Psoas muscle (tissue), 8 donors: ENCODE measurements around the gene B3GAT3. TPM values are rescaled to one million over a fixed set of nuclear protein-coding genes. Genes with fewer than 3 reads are reported as not detected.

ENCODE experiments used
- ATAC-seq, 4 donors: fragments of 200-7000 bp; cut with Tn5 transposase; one replicate each; pipeline ENCODE4 v1.9.1; 2020; ENCODE audit warnings: moderate library complexity in 3 of 4, mild to moderate bottlenecking in 2 of 4
- DNase-seq, 2 donors: peaks; one replicate each; pipeline ENCODE4 v3.0.0-alpha.2; 2020
- H3K27ac ChIP-seq: fragments of 200-600 bp; one replicate; pipeline ENCODE4 v1.8.0; 2022
- H3K27me3 ChIP-seq, 3 donors: fragments of 200-600 bp in 1 of 3; one replicate each; pipeline versions ENCODE4 v1.6.1 to v1.8.0; 2013 to 2022; ENCODE audit warnings: low read length in 2 of 3, mild to moderate bottlenecking in 2 of 3, moderate library complexity in 1 of 3; ENCODE audit not compliant: insufficient read depth in 3 of 3
- H3K36me3 ChIP-seq, 2 donors: fragments of 200-600 bp in 1 of 2; one replicate each; pipeline versions ENCODE4 v1.6.1 to v1.8.0; 2013 to 2022; ENCODE audit warnings: low read depth in 1 of 2, mild to moderate bottlenecking in 1 of 2, moderate library complexity in 1 of 2; ENCODE audit not compliant: insufficient read depth in 1 of 2
- H3K4me1 ChIP-seq: fragments of 200-600 bp; one replicate; pipeline ENCODE4 v1.8.0; 2022
- H3K4me3 ChIP-seq: fragments of 200-600 bp; one replicate; pipeline ENCODE4 v1.8.0; 2022; ENCODE audit warnings: mild to moderate bottlenecking
- H3K9me3 ChIP-seq: fragments of 200-600 bp; one replicate; pipeline ENCODE4 v1.8.0; 2022
- CTCF ChIP-seq: fragments of 200-600 bp; IDR thresholded peaks from one replicate; pipeline ENCODE4 v1.8.0; 2022; ENCODE audit warnings: antibody characterized with exemption
- WGBS, 3 donors: extraction: QIAGEN DNeasy Blood & Tissue Kit; methylation state at CpG; one replicate each; pipeline versions ENCODE4 v1.1.6 to v1.1.7; 2013; 5-methylcytosine and 5-hydroxymethylcytosine counted together
- intact Hi-C, 2 donors: fragments of 100-400 bp; cut with DNase I; formaldehyde crosslinking; loops; one replicate each; pipeline versions ENCODE4 v1.11.0 to v1.14.2; 2022
- polyA plus RNA-seq, 3 donors: library from polyadenylated mRNA; stranded (reverse); fragments of 200-250 nt; gene quantifications; one replicate each; pipeline ENCODE4 v1.2.3, GENCODE V29; 2013
- total RNA-seq, 4 donors: library from RNA; stranded (reverse); fragmentation: NEBNext Ultra II Directional in 2 of 4; extraction: Animal tissue kit (Norgen Biotek cat#: 25700) in 2 of 4; gene quantifications; one replicate each; pipeline versions ENCODE4 v1.2.1 to v1.2.4, GENCODE V29; 2021 to 2023
- donor health status: healthy with polysubstance abuse.
- donor health status: DM: no; HTN: no; CAD: no; lungs with moderate emphysema.
- donor health status: Bipolar disorder and iron deficiency.
- donor health status: healthy.
- donor health status: DM: yes; HTN: yes; CAD: no.
- donor health status: DM: no; HTN: no; CAD: no.
- donor health status: DM: no; HTN: no; CAD: no.
- donor health status: DM: yes; HTN: yes; CAD: no.

Gene B3GAT3
- total and polyA plus RNA-seq, 7 donors = 7.4 to 37.6 (median 11.7) TPM

DNA sequence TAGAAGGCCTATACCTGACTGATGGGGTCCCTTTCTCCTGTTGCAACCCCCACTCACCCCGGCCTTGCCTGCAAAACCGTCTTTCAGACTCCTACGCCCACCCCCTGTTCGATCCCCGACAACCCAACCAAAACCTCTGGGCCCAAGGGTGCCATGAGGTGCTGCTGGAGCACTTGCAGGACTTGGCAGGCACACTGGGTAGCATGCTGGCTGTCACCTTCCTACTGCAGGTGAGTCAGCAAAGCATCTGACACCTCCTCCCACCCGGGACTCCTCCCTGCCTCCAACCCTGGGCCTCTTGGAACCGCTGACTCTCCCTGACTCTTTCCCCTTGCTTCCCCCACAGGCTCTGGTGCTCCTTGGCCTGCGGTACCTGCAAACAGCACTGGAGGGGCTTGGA is 7.5 kb downstream of the B3GAT3 start:
- Histone ChIP-seq H3K27me3 (no peaks in the 10 kb centered on the region), H3K36me3 (peaks cover 0 to 48% of the 10 kb centered on the region in 2 donors), H3K9me3 (no peaks in the 10 kb centered on the region), H3K27ac (peak overlapping the region; percentile 94), H3K4me3 (no peak overlapping the region), H3K4me1 (peaks cover 12% of the 10 kb centered on the region)
- ATAC-seq (no peak), DNase-seq (no peak)
- 70 to 83% (median 73%) methylated on average over 8 of the region's 8 CpGs for WGBS, 3 donors
- no peak for TF ChIP-seq CTCF
- intact Hi-C loops = loop anchor here in 1 of 2 donors (5.0 kb wide), 1 partner anchor 38 kb away; the partner anchor contains the start of gene INTS5

DNA sequence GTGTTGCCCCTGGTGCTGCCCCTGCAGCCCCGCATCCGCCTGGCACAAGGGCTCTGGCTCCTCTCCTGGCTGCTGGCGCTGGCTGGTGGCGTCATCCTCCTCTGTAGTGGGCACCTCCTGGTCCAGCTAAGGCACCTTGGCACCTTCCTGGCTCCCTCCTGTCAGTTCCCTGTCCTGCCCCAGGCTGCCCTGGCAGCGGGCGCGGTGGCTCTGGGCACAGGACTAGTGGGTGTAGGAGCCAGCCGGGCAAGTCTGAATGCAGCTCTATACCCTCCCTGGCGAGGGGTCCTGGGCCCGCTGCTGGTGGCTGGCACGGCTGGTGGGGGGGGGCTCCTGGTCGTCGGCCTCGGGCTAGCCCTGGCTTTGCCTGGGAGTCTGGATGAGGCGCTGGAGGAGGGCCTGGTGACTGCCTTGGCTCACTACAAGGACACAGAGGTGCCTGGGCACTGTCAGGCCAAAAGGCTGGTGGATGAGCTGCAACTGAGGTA is 8.5 kb downstream of the B3GAT3 start:
- peaks cover 12% of the 10 kb centered on the region for H3K4me1 ChIP-seq
- peak overlapping the region; percentile 82 for H3K4me3 ChIP-seq
- DNase-seq (no peak), ATAC-seq (peak in 2 of 4 donors; percentile 20 to 22)
- 26 to 41% (median 28%) methylated on average over 14 to 15 of the region's 15 CpGs for WGBS, 3 donors
- H3K9me3 ChIP-seq = no peaks in the 10 kb centered on the region
- H3K36me3 ChIP-seq = peaks cover 0 to 49% of the 10 kb centered on the region in 2 donors
- intact Hi-C loops = loop anchor here in 1 of 2 donors (5.0 kb wide), 1 partner anchor 39 kb away; the partner anchor contains the start of gene INTS5
- H3K27ac ChIP-seq = peak overlapping the region; percentile 94
- TF ChIP-seq CTCF = no peak
- H3K27me3 ChIP-seq = no peaks in the 10 kb centered on the region

DNA sequence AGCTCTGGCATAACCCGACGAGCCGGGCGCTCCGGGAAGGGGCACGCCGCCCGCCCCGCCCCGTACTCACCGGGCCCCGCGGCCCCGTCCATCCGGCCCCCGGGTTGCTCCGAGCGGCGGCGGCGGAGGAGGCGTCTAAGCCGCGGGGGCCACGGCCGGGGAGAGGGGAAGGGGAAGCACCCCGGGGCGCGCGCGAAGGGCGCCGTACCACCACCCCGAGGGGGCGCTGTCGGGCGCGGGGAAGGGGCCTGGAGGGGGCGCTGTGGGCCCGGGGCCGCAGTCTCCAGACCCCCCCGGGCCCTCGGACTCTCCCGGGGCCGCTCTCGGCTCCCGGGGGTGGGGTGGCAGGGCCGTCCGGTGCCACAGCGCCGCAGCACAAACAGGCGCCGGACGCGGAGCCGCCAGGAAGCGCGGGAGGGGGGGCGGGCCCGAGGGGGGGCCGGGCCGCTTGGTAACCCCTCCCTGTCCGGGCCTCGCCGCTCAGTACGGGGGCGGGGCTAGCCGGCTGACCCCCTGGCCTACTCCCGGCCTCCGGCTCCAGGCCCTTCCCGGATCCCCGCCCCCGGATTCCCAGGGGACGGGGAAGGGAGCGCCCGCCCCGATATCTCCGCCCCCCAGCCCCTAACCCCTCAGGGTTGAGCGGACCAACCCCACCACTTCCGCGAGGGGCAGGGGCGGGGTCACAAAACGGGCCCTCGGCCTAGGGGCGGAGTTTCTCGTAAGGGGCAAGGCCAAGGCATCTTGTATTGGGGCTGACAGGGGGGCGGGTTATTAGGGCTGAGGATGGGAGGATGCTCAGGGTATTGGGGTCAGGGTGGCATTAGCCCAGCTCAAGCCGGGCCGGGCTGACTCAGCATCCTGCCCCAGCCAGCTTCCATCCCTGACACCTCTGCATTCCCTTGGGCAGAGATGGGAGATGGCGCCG is 9.2 kb downstream of the B3GAT3 start, which contains the start of the genes EML3 and ROM1:
Gene EML3 (minus strand): TSS at position 410 of the 925 bp plus-strand sequence. CDS start 318 bp downstream, at position 92.
Gene ROM1 (plus strand): TSS at position 892 of the 925 bp plus-strand sequence. CDS start 25 bp downstream, at position 917.
- DNase-seq = peak; percentile 94 to 95
- WGBS, 3 donors = 1 to 4% (median 2%) methylated on average over 33 to 90 of the region's 91 CpGs
- peak; percentile 82 to 88 (median 86) for ATAC-seq
- H3K9me3 ChIP-seq = no peaks in the 10 kb centered on the region
- H3K27ac ChIP-seq = peak within 1 kb of the TSS; percentile 94
- intact Hi-C loops = loop anchor here in 1 of 2 donors (5.0 kb wide), 1 partner anchor 40 kb away; the partner anchor contains the start of gene INTS5
- peaks cover 12% of the 10 kb centered on the region for H3K4me1 ChIP-seq
- peaks cover 0 to 47% of the 10 kb centered on the region in 2 donors for H3K36me3 ChIP-seq
- H3K4me3 ChIP-seq = peak within 1 kb of the TSS; percentile 82
- no peaks in the 10 kb centered on the region for H3K27me3 ChIP-seq
- peak; percentile 88 for TF ChIP-seq CTCF

DNA sequence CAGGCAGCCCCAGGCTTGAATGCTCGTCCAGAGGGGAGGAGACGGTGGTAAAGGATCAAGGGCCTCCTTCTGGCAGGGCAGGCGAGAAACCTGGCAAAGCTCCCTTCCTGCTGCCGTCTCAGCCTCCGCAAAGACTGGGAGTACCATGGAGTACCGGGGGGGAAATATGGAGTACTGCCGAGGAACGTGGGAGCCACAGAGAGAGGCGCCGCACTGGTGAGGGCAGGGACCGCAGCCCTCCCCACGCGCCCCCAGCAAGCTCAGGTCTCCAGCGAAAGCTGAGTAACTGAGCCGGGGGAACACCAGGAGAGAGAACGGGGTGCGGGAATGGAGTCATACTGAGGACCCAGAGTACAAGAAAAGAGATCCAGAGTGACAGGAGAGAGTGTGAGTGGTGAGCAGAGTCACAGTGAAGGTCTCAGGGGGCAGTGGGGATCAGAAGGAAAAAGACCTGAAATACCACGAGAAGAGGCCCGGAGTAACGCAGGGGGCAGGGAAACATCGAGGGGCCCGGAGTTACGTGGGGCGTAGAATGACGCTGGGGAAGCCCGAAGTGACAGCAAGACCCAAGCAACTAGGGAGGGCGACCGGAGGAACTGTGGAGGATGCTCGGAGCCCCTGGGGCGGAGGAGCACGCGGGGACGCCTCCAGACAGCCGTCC is 10.0 kb downstream of the B3GAT3 start:
- peak overlapping the region; percentile 94 for H3K27ac ChIP-seq
- peak overlapping the region; percentile 82 for H3K4me3 ChIP-seq
- ATAC-seq = peak in 2 of 4 donors; percentile 10 to 15
- no peaks in the 10 kb centered on the region for H3K9me3 ChIP-seq
- H3K4me1 ChIP-seq = peaks cover 12% of the 10 kb centered on the region
- WGBS, 3 donors = 1 to 6% (median 4%) methylated on average over 34 of the region's 34 CpGs
- peak; percentile 60 to 76 for DNase-seq
- peaks cover 0 to 40% of the 10 kb centered on the region in 2 donors for H3K36me3 ChIP-seq
- TF ChIP-seq CTCF = no peak
- intact Hi-C loops = loop anchor here in 1 of 2 donors (5.0 kb wide), 1 partner anchor 40 kb away; the partner anchor contains the start of gene INTS5
- no peaks in the 10 kb centered on the region for H3K27me3 ChIP-seq
